ENCODE data around the gene ZBTB45. TPM values are rescaled to one million over a fixed set of nuclear protein-coding genes. Genes with fewer than 3 reads are reported as not detected.
"Not testable (repeated sequence)": the region's sequence is repeated elsewhere in the genome, so short reads cannot be mapped to it uniquely, and the experiment has no call there.

ZBTB45 gene
- total RNA-seq, 1 donor from 2014 or later, result 3.5 TPM

GRCh38 chr19:58474997-58475713, 44.5 kb downstream of the ZBTB45 start:
- DNase-seq (ENCODE audit: low read depth in 2 of 2), result no peak

- no peak for DNase-seq (ENCODE audit: low read depth in 2 of 2)
Observed at GRCh38 chr19:58474291-58474996, 45.2 kb downstream of the ZBTB45 start.

- no peak for DNase-seq (ENCODE audit: low read depth in 2 of 2)
Observed at GRCh38 chr19:58473775-58474174, 45.8 kb downstream of the ZBTB45 start.

GRCh38 chr19:58471736-58472135, 47.9 kb downstream of the ZBTB45 start:
- DNase-seq (ENCODE audit: low read depth in 2 of 2), result no peak

- DNase-seq (ENCODE audit: low read depth in 2 of 2), result not testable (repeated sequence)
Observed at GRCh38 chr19:58470837-58471543, 48.6 kb downstream of the ZBTB45 start.

- no peak for DNase-seq (ENCODE audit: low read depth in 2 of 2)
Observed at GRCh38 chr19:58469241-58470013, 50.2 kb downstream of the ZBTB45 start.

- DNase-seq (ENCODE audit: low read depth in 2 of 2), result peak in 1 of 2 donors; percentile 10
Observed at GRCh38 chr19:58468216-58468839, 51.3 kb downstream of the ZBTB45 start.

- DNase-seq (ENCODE audit: low read depth in 2 of 2), result peak; percentile 95 to 98
Observed at GRCh38 chr19:58466760-58467589, 52.6 kb downstream of the ZBTB45 start, which contains the start of gene ZNF324. TSS of gene ZNF324 (plus strand) at chr19:58467080. CDS start at chr19:58469186, 2,106 bp downstream.

GRCh38 chr19:58466089-58466759, 53.4 kb downstream of the ZBTB45 start:
- no peak for DNase-seq (ENCODE audit: low read depth in 2 of 2)

Other genes with a start within 250 kb of the ZBTB45 start
- 3.0 and 4.8 TPM in 2 replicates for gene ZNF8, start 240.9 kb downstream of the ZBTB45 start, total RNA-seq
- gene ERVK3-1, start 214.4 kb downstream of the ZBTB45 start, total RNA-seq, result 11.4 and 18.7 TPM in 2 replicates
- 1.7 and 2.4 TPM in 2 replicates for gene ZSCAN22, start 192.8 kb downstream of the ZBTB45 start, total RNA-seq
- 4.3 and 5.4 TPM in 2 replicates for gene A1BG, start 166.3 kb downstream of the ZBTB45 start, total RNA-seq
- gene ZNF497, start 157.1 kb downstream of the ZBTB45 start, total RNA-seq, result 0.51 and 0.89 TPM in 2 replicates
- 1.7 and 3.7 TPM in 2 replicates for gene ZNF837, start 138.8 kb downstream of the ZBTB45 start, total RNA-seq
- 2,588 and 2,654 TPM in 2 replicates for gene RPS5, start 132.5 kb downstream of the ZBTB45 start, total RNA-seq
- not detected in 2 replicates for gene RNF225, start 124.2 kb downstream of the ZBTB45 start, total RNA-seq
- 7.7 and 9.5 TPM in 2 replicates for gene ZNF584, start 111.2 kb downstream of the ZBTB45 start, total RNA-seq
- gene ZNF132, start 79.7 kb downstream of the ZBTB45 start, total RNA-seq, result 4.1 and 6.2 TPM in 2 replicates
- 6.0 and 7.6 TPM in 2 replicates for gene ZNF324B, start 68.2 kb downstream of the ZBTB45 start, total RNA-seq
- 8.9 and 12.4 TPM in 2 replicates for gene ZNF324, start 52.7 kb downstream of the ZBTB45 start, total RNA-seq
- gene ZNF446, start 43.5 kb downstream of the ZBTB45 start, total RNA-seq, result 3.2 and 5.7 TPM in 2 replicates
- gene SLC27A5, start 7.8 kb downstream of the ZBTB45 start, total RNA-seq, result 10.1 and 10.9 TPM in 2 replicates
- gene TRIM28, start 24.3 kb upstream of the ZBTB45 start, total RNA-seq, result 339 and 348 TPM in 2 replicates
- 90.8 and 112 TPM in 2 replicates for gene CHMP2A, start 35.3 kb upstream of the ZBTB45 start, total RNA-seq
- 60.4 and 80.1 TPM in 2 replicates for gene UBE2M, start 38.8 kb upstream of the ZBTB45 start, total RNA-seq
- gene MZF1, start 53.5 kb upstream of the ZBTB45 start, total RNA-seq, result 5.1 and 11.1 TPM in 2 replicates